ENCODE data around the gene TAPBPL.
"Not testable (repeated sequence)": the region's sequence is repeated elsewhere in the genome, so short reads cannot be mapped to it uniquely, and the experiment has no call there.

Gene TAPBPL

DNA sequence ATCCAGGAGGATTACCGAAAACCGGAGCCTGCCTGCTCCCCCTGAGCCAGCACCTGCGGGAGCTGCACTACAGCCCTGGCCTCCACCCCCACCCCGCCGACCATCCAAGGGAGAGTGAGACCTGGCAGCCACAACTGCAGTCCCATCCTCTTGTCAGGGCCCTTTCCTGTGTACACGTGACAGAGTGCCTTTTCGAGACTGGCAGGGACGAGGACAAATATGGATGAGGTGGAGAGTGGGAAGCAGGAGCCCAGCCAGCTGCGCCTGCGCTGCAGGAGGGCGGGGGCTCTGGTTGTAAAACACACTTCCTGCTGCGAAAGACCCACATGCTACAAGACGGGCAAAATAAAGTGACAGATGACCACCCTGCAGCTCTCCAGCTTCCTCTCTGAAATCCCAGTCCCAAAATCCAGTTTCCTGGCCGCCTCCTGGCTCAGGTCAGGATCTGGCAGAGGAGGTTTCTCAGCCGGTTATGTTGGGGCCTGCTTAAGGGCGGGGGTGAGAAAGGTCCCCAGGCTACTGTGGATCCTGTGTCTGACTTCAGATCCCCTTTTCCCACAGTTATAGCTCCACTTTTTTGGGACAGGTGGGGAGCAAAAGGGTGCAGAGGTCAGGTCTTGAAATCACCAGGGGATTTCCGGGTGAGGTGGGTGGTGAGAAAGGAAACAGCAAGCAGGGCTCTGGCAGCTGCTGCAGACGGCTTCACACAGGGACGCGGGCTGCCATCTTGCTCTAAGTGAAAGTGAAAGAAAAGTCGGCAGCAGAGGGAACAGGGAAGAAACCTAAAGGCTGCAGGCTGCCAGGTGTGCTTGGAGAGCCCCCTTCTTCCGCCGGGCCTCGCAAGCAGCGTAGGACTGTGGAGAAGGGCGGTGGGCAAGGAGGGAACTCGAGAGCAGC, at the start of gene TAPBPL:
Gene TAPBPL (plus strand): TSS at position 695 of the 897 bp plus-strand sequence. CDS start 207 bp downstream, outside the sequence.
- DNase-seq: peak; percentile 85 to 87

- DNase-seq: no peak
These were observed 47.5 kb upstream of the TAPBPL start for GRCh38 chr12:6404390-6404789.

DNA sequence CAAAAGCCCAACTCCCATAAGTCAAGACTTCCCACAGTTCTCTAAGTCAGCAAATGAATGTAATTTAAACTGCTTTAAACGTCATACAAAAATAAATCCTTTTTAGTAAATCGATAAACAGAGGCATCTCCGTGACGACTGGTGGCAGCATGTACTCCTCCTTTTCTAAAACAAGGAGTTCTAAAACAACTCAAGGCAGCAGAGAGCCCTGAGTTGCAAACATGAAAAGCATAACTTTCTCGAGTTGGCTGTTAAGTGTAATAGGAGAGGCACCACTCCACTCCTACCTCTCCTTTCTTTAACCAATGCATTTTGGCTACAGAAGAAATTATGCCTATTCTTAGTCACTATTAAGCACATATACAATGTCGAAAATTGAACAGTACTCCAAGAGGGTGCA, 45.9 kb upstream of the TAPBPL start:
- DNase-seq: no peak

DNA sequence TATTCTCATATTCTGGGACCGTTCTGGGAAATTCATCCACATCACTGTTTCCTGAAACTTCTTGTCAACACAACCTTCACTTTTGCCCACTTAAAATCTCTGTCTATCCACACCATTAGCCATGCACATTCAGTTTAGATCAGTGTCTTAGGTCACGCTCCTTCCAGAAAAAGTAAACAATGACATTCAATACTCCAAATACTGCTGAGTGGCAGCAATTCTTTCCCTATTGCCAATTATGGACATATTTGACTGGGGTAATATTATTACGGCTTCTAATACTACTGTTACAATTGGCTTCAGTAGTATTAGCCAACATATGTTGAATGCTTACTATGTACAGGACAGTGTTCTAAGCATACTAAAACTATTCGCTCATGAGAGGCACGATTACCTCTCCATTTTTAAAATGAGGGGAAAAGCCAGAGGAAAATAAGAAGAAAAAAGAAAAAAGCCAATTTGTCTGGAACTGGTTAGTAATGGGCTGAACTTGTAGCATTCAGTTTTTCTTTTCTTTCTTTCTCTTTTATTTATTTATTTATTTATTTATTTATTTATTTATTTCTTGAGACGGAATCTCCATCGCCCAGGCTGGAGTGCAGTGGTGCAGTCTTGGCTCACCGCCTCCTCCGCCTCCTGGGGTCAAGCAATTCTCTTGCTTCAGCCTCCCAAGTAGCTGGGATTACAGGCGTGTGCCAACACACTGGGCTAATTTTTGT, 44.4 kb upstream of the TAPBPL start:
- DNase-seq: no peak

- DNase-seq: peak; percentile 2 to 10
These were observed 35.2 kb upstream of the TAPBPL start for GRCh38 chr12:6416596-6416995.

DNA sequence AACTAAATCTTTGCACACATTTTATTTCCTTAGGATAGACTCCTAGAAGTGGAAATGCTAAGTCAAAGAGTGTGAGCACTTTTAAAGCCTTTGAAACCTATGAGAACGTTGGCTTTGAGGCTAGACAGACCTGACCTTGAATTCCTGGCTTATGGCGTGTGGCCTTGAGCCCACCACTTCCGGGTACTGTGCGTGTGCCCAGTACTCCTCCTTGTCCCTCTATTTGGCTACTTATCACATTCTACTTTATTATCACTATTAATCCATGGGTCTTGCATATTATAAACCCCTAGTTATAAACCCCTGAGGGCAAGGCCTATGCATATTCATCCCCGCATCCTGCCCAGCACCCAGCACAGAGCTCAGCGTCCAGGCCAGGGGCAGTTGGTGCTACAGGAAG, 33.0 kb upstream of the TAPBPL start:
- DNase-seq: no peak

GRCh38 chr12:6420364-6420763, 31.5 kb upstream of the TAPBPL start:
- DNase-seq: no peak

DNA sequence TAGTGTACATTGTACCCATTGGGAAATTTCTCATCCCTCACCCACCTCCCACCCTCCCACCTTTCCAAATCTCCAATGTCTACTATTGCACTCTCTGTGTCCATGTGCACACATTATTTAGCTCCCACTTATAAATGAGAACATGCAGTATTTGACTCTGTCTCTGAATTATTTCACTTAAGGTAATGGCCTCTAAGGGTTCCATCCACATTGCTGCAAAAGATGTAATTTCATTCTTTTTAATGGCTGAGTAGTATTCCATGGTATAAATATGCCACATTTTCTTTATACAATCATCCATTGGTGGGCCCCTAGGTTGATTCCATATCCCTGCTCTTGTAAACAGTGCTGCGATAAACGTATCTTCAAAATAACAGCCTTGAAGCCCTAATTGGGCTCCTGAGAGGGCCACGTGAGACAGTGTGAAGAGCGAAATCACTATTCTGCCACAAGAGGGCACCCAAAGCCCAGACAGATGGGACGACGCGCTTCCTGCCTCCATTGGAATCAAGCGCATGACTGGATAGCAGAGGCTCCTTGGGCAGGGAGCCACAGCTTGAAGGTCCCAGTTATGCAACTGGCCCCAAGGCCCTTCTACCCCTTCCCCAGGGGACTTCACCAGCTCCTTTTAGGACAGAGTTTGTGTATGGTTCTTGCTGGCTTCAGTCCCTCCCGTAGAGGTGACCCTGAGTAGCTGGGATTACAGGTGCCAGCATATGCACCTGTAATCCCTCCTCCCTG, 28.4 kb upstream of the TAPBPL start:
- DNase-seq: peak; percentile 69 to 84

DNA sequence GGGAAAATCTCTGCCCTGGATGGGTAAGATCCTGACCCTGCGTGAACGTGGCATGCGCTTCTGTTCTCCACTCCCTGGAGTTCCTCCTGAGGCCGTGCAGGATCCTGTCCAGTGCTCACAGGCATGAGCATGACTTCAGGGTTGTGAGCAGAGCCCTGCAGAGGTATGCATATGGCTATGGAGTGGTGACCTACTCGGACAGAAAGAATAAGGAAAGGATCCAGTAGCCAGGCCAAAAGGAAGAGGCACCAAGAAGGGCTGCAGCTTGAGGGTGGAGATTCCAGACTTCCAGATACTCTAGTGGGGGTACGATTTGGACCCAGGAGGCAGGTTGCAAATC, 27.9 kb upstream of the TAPBPL start:
- DNase-seq: no peak

- DNase-seq: no peak
These were observed 27.0 kb upstream of the TAPBPL start for GRCh38 chr12:6424866-6425265.

DNA sequence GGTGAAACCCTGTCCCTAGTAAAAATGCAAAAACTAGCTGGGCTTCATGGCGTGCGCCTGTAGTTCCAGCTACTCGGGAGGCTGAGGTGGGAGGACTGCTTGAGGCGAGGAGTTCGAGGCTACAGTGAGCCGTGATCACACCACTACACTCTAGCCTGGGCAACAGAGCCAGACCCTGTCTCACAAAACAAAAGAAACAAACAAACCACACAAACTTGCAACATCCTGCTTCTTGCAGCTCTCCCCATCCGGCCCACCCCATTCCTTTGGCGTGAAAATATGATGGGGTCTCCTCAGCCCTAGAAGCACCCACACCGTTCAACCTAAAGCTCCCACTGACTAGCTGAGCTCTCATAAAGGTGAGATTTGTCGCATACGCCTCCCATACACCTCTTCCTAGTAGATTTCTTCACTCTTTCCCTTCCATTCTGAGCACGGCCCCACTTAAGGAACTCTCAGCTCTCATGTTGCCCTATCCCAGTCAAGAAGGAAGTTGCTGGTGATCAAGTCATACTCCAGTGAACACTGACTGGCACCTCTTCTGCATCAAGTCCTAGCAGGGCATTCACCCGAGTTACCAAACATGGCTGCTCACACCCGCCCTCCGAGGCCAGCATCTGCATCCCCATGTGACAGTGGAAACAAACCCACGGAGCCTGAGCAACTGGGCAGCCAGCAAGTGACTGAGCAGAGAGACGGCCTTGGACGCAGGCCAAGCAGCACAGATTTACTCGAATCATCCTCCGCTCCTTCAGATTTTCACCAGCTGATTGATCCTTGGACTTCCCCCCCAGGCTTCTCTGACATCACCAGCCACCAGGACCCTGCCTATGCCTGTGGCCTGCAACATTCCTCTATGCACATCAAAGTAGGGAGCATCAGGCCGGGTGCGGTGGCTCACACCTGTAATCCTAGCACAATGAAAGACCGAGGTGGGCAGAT, 26.0 kb upstream of the TAPBPL start:
- DNase-seq: peak in 1 of 2 donors; percentile 3

DNA sequence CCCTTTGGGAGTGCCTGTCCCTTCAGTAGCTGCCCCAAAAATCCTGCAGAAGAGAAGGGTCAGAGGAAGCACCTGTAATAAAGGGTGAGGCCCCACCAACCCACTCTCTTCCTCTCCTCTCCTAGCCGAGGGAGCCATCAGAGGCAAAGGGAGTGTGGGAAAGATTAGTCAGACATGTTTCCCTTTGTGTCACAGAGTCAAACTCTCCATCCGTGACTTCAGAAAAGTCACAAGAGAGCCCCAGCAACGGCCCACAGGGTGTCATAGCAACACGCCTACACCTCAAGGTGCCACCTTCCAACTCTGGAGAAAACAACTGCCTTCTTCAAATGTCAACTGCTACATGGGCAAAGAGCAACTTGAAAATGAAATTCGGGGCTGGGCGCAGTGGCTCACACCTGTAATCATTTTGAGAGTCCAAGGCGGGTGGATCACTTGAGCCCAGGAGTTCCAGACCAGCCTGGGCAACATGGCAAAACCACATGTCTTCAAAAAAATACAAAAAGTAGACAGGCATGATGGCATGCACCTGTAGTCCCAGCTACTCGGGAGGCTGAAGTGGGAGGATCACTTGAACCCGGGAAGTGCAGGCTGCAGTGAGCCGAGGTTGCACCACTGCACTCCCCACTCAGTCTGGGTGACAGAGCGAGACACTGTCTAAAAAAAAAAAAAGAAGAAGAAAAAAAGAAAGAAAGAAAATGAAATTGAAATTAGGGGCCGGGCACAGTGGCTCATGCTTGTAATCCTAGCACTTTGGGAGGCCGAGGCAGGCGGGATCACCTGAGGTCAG, 24.8 kb upstream of the TAPBPL start:
- DNase-seq: no peak

DNA sequence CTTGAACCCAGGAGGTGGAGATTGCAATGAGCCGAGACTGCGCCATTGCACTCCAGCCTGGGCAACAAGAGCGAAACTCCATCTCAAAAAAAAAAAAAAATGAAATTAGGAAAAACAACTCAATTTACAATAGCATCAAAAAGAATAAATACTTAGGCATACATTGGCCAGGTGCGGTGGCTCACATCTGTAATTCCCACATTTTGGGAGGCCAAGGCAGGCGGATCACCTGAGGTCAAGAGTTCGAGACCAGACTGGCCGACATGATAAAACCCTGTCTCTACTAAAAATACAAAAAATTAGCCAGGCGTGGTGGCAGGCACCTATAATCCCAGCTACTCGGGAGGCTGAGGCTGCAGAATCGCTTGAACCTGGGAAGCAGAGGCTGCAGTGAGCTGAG, 24.0 kb upstream of the TAPBPL start:
- not testable (repeated sequence) for DNase-seq

- no peak for DNase-seq
These were observed 23.5 kb upstream of the TAPBPL start for GRCh38 chr12:6428326-6428725.

GRCh38 chr12:6430124-6430989, 21.5 kb upstream of the TAPBPL start:
- DNase-seq: peak; percentile 4 to 40

GRCh38 chr12:6432991-6433390, 18.9 kb upstream of the TAPBPL start:
- DNase-seq: no peak

- no peak for DNase-seq
These were observed 17.4 kb upstream of the TAPBPL start for GRCh38 chr12:6434205-6435140.

- DNase-seq: no peak
These were observed 15.7 kb upstream of the TAPBPL start for GRCh38 chr12:6435961-6436715.

Data from hippocampal formation (tissue), 2 donors.